Smooth muscle cell (in vitro differentiated cells): ENCODE measurements around the gene TXNDC5. TPM values are rescaled to one million over a fixed set of nuclear protein-coding genes. Genes with fewer than 3 reads are reported as not detected.

Experiments
- DNase-seq: peaks from one replicate; lab custom pipeline; 2025; ENCODE audit not compliant: unreplicated experiment; lab: John Stamatoyannopoulos, UW
- H2AFZ ChIP-seq: fragments of 200-600 bp; sonication (generic); 2 replicates; pipeline ENCODE4 v1.6.0; 2016; ENCODE audit warnings: antibody characterized with exemption, low read depth, mild to moderate bottlenecking
- H3F3A ChIP-seq: fragments of 200-600 bp; sonication (generic); 2 replicates; pipeline ENCODE4 v1.6.0; 2017; ENCODE audit warnings: antibody characterized with exemption, low read depth
- H3K27ac ChIP-seq: fragments of 200-600 bp; sonication (generic); 2 replicates; pipeline ENCODE4 v1.5.1; 2016; ENCODE audit warnings: low read depth, mild to moderate bottlenecking
- H3K27me3 ChIP-seq: fragments of 200-600 bp; sonication (generic); 2 replicates; pipeline ENCODE4 v1.6.1; 2016; ENCODE audit warnings: low read depth, mild to moderate bottlenecking
- H3K36me3 ChIP-seq: fragments of 200-600 bp; sonication (generic); 2 replicates; pipeline ENCODE4 v1.5.1; 2016; ENCODE audit warnings: low read depth
- H3K4me1 ChIP-seq: fragments of 200-600 bp; sonication (generic); 2 replicates; pipeline ENCODE4 v1.5.1; 2016; ENCODE audit warnings: low read depth
- H3K4me2 ChIP-seq: fragments of 200-600 bp; sonication (generic); 2 replicates; pipeline ENCODE4 v1.6.0; 2016; ENCODE audit warnings: mild to moderate bottlenecking
- H3K4me3 ChIP-seq: fragments of 200-600 bp; sonication (generic); 2 replicates; pipeline ENCODE4 v1.5.1; 2016; ENCODE audit warnings: mild to moderate bottlenecking
- H3K79me2 ChIP-seq: fragments of 200-600 bp; sonication (generic); 2 replicates; pipeline ENCODE4 v1.6.0; 2016; ENCODE audit warnings: low read depth, mild to moderate bottlenecking
- H3K9ac ChIP-seq: fragments of 200-600 bp; sonication (generic); 2 replicates; pipeline ENCODE4 v1.6.0; 2016; ENCODE audit warnings: low read depth
- H3K9me3 ChIP-seq: fragments of 200-600 bp; sonication (generic); replicated peaks from 2 replicates; pipeline ENCODE4 v1.5.1; 2016; ENCODE audit warnings: low read depth
- H4K20me1 ChIP-seq: fragments of 200-600 bp; sonication (generic); 2 replicates; pipeline ENCODE4 v1.6.0; 2016; ENCODE audit warnings: low read depth
- WGBS: methylation state at CpG from one replicate; pipeline ENCODE4 v1.1.7; 2016; ENCODE audit warnings: low lambda C conversion rate; 5-methylcytosine and 5-hydroxymethylcytosine counted together
- polyA plus RNA-seq: library from polyadenylated mRNA; unstranded; fragments of >200 nt; fragmentation: Nextera tagmentation; extraction: Ambion mirVana; gene quantifications from 2 replicates; pipeline ENCODE4 v1.2.1, GENCODE V29; 2016
- total RNA-seq: library from RNA; depleted of rRNA; stranded (reverse); fragments of >200 nt; gene quantifications from 2 replicates; pipeline ENCODE4 v1.2.3, GENCODE V29; 2014
- TF ChIP-seq, protein P1 (sequence below): fragments of 200-600 bp; sonication (generic); IDR thresholded peaks from 2 replicates; pipeline ENCODE4 v1.5.1; 2017; ENCODE audit warnings: borderline replicate concordance, mild to moderate bottlenecking, antibody characterized with exemption; ENCODE audit not compliant: insufficient read depth, poor library complexity, severe bottlenecking

TXNDC5 gene
- total and polyA plus RNA-seq, 2 experiments from 2014 or later, result 448 to 576 TPM

DNA sequence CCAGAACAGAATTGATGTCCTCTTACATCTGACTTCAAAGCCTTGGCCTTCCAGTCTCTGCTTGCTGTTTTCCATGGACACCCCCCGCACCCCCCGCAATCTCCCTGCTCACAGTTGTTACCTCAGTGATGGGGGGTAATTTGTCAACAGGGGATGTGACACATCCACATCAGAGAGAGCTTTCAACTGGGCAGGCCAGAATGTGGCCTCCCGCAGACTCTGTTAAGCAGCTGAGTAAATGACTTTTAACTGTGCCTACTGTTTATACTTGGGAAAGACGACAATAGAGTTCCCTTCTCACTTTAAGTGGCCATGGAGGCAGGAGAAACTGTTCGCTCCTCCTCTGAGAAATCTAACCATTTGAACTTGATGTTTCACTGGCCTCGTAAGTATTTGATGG, 51.0 kb downstream of the TXNDC5 start:
- Histone ChIP-seq H3K9ac (no peak overlapping the region), H3K4me1 (no peaks in the 10 kb centered on the region), H4K20me1 (no peaks in the 10 kb centered on the region), H3F3A (no peaks in the 10 kb centered on the region), H3K4me2 (no peak overlapping the region), H3K79me2 (no peaks in the 10 kb centered on the region), H3K27me3 (no peaks in the 10 kb centered on the region), H3K4me3 (no peak overlapping the region), H2AFZ (no peak overlapping the region), H3K36me3 (no peaks in the 10 kb centered on the region), H3K9me3 (no peaks in the 10 kb centered on the region), H3K27ac (no peak overlapping the region)
- DNase-seq, result no peak
- TF ChIP-seq, protein P1, sequence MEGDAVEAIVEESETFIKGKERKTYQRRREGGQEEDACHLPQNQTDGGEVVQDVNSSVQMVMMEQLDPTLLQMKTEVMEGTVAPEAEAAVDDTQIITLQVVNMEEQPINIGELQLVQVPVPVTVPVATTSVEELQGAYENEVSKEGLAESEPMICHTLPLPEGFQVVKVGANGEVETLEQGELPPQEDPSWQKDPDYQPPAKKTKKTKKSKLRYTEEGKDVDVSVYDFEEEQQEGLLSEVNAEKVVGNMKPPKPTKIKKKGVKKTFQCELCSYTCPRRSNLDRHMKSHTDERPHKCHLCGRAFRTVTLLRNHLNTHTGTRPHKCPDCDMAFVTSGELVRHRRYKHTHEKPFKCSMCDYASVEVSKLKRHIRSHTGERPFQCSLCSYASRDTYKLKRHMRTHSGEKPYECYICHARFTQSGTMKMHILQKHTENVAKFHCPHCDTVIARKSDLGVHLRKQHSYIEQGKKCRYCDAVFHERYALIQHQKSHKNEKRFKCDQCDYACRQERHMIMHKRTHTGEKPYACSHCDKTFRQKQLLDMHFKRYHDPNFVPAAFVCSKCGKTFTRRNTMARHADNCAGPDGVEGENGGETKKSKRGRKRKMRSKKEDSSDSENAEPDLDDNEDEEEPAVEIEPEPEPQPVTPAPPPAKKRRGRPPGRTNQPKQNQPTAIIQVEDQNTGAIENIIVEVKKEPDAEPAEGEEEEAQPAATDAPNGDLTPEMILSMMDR, result no peak
- WGBS, result 75% methylated on average over 6 of the region's 6 CpGs

DNA sequence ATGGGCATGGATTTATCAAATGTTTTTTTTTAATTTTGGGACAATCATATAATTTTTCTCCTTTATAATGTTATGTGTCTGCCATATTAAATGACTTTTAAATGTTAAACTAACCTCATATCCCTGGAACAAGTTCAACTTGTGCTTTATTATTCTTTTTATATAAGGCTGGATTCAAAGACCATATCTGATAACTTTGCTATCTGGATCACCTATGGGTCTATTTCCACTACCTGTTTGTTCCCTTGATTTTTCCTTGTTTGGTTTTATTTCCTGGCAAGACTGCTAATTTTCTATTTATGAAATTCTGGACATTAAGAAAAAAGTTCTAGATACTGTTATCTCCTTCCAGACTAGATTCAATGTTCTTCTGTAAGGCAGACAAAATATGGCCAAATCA, 58.8 kb downstream of the TXNDC5 start:
- no peaks in the 10 kb centered on the region for H3K79me2 ChIP-seq
- H3K27ac ChIP-seq, result no peak overlapping the region
- H2AFZ ChIP-seq, result no peak overlapping the region
- no peak overlapping the region for H3K4me3 ChIP-seq
- H3K27me3 ChIP-seq, result no peaks in the 10 kb centered on the region
- no peak overlapping the region for H3K4me2 ChIP-seq
- H3K4me1 ChIP-seq, result peaks cover 6% of the 10 kb centered on the region
- no peaks in the 10 kb centered on the region for H4K20me1 ChIP-seq
- no peaks in the 10 kb centered on the region for H3K36me3 ChIP-seq
- peaks cover 7% of the 10 kb centered on the region for H3K9me3 ChIP-seq
- no peak overlapping the region for H3K9ac ChIP-seq
- TF ChIP-seq, protein P1, result no peak
- peaks cover 6% of the 10 kb centered on the region for H3F3A ChIP-seq
- no peak for DNase-seq

DNA sequence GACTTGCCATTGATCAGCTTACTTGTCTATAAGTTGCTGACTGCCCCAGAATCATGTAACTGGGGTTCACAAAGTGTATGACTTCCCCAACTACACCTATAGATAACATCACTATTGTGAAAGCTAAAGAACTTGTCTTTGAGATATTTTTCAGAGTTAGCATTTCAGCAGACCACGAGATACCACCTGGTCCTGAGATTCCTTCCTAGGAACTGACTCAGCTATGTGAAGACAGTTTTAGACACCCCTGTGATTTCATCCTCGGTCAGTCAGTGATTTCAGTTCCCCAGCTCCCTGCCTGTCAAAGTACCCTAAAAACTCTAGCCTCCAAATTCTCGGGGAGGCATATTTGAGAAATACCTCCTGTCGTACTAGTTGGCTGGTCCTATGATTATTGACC, 62.4 kb downstream of the TXNDC5 start:
- 90% methylated on average over 4 of the region's 4 CpGs for WGBS
- Histone ChIP-seq H3K9me3 (peaks cover 7% of the 10 kb centered on the region), H3K9ac (no peak overlapping the region), H3K27ac (no peak overlapping the region), H3K36me3 (no peaks in the 10 kb centered on the region), H2AFZ (no peak overlapping the region), H3K4me1 (peaks cover 7% of the 10 kb centered on the region), H3K27me3 (no peaks in the 10 kb centered on the region), H3K4me2 (no peak overlapping the region), H3K4me3 (no peak overlapping the region), H3K79me2 (no peaks in the 10 kb centered on the region), H3F3A (peaks cover 8% of the 10 kb centered on the region), H4K20me1 (no peaks in the 10 kb centered on the region)
- TF ChIP-seq, protein P1, result no peak
- DNase-seq, result no peak

DNA sequence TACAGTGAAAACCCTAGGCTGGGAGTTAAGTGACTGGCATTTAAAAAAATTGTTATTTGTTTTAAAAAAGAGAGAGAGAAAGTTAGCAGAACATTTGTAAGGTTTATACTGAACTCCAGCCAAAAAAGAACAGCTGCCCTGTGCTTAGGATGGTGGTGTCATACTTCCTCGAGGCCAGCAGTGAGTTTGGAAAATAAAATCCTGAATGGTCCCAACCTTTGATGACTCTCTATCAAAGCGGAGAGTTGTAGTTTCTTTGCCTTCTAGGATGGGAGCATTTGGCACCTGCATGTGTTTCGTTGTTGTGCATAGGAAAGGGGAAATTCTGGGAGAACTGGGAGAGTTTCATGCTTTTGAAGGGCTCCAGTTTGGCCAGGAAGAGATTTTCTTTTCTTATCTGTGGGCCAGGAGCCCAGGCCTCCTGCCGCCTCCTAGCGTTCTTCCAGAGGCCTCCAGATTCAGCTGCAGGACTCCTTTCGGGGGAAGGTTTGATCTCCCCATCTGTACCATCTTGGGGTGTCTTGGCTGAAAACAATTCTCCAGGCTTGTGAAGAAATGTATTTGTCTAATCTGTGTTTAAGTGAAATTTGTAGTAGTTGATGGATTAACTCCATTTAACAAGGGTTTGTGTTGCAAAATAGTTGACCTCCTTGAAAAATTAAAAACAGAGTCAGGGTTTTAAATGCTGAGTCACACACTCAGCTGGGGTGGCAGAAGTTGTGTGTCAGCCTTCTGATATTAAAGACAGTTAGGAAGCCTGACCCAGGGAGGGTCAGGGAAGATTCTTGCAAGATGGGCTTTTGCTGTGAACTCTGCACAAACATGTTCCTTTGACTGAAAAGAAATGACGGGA, 63.4 kb downstream of the TXNDC5 start:
- Histone ChIP-seq H2AFZ (no peak overlapping the region), H3K4me2 (peak overlapping the region; percentile 28), H3K4me3 (no peak overlapping the region), H3K36me3 (no peaks in the 10 kb centered on the region), H3K9me3 (peaks cover 7% of the 10 kb centered on the region), H3K27ac (peak overlapping the region; percentile 38), H3K27me3 (no peaks in the 10 kb centered on the region), H4K20me1 (no peaks in the 10 kb centered on the region), H3K79me2 (no peaks in the 10 kb centered on the region), H3F3A (peaks cover 8% of the 10 kb centered on the region), H3K9ac (no peak overlapping the region), H3K4me1 (peaks cover 7% of the 10 kb centered on the region)
- DNase-seq, result no peak
- TF ChIP-seq, protein P1, result no peak
- WGBS, result 52% methylated on average over 7 of the region's 7 CpGs
